HG03354 (cell line): ENCODE results near the gene NRTN.
"Not testable (repeated sequence)": the region's sequence is repeated elsewhere in the genome, so short reads cannot be mapped to it uniquely, and the experiment has no call there.

ENCODE experiments used
- ATAC-seq: cut with Tn5 transposase; IDR thresholded peaks from one replicate; pipeline ENCODE4 v1.9.1; 2021; ENCODE audit warnings: mild to moderate bottlenecking; ENCODE audit not compliant: unreplicated experiment, poor library complexity, severe bottlenecking

Gene NRTN, protein sequence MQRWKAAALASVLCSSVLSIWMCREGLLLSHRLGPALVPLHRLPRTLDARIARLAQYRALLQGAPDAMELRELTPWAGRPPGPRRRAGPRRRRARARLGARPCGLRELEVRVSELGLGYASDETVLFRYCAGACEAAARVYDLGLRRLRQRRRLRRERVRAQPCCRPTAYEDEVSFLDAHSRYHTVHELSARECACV

DNA sequence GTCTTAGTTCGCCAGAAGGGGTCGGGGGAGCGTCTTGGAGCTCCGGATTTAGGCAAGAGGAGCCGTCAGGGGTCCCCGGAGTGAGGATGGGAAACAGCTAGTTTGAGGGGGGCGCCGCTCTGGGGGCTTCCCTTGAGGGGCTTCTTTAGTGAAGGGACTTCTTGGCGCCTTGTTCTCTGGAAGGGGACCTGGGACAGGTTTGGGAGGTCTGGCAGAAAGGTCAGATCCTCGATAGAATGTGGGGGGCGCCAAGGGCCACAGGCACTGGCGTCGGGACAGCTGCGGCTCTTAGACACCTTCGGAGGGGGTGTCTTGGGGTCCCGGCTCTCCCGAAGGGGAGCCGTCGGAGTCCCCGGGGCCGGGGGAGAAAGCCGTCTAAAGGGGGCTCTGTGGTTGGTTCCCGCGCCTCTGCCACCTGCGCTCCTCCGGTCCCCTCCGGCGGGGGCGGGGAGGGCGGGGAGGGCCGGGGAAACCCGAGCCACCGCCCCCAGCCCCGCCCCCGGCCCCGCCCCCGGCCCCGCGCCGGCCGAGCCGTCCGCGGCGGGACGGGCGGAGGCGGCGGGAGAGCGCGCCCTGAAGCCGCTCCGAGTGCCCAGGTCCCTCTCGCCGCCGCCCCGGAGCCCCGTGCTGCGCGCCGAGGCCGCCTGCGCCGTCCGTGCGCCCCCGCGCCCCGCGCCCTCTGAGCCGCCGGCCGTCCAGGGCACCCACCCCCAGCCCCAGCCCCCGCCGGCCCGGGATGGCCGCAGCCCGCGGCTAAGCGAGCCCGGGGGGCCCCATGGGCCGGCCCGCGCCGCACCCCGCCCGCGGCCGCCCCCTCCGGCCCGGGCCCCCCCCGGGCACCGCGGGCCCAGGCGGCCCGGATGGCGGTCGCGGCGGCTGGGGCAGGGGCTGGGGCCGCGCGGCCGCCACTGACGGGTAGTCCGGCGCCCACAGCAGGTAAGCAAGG, at the start of gene NRTN:
TSS of gene NRTN (plus strand) at position 552 of the 946 bp plus-strand sequence. CDS start 19,099 bp downstream, outside the sequence.
- ATAC-seq: no peak

GRCh38 chr19:5762608-5763217, 42.2 kb upstream of the NRTN start:
- no peak for ATAC-seq

DNA sequence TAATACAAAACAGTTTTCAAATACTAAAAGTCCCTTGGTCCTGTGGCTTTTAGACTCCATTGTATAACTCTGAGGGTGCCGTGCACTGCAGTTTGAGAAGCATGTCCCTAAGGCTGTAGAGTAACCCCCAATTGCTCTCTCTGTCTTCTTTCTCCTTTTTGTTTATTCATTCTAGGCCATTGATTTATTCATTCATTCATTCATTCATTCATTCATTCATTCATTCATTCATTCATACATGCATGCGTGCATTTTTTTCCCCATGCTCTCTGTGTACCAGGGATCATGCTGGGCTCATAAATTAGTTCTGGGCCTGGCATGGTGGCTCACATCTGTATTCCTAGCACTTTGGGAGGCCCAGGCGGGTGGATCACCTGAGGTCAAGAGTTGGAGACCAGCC, 39.6 kb upstream of the NRTN start:
- ATAC-seq: no peak

DNA sequence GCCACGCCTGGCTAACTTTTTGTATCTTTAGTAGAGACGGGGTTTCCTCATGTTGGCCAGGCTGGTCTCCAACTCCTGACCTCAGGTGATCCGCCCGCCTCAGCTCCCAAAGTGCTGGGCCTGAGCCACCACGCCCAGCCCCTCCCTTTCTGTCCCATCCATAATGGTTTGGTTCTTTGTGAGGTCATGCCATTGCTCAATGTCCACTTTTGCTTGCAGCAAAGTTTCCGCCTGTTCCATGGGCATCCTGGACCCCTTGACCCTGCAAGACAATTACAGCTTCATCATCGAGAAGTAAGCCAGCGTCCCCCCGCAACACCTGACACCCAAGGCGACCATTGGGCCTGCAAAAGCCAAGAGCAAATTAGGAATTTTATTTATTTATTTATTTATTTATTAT, 36.9 kb upstream of the NRTN start:
- ATAC-seq: no peak

DNA sequence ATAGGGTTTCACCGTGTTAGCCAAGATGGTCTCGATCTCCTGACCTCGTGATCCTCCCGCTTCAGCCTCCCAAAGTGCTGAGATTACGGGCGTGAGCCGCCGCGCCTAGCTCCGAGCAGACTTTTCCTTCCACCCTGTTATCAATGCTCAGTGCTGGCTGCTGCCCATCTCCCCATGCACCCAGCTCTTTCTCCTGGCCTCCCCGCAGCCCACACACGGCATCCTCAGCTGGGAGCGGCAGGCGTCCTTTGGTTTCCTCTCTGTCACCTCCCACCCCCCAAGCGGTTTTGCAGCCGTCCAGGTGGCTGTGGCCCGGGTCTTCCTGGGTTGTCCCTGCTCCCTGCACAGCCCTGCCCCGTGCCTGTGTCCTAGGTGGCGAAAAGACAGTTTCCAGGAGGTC, 32.5 kb upstream of the NRTN start:
- ATAC-seq: no peak

DNA sequence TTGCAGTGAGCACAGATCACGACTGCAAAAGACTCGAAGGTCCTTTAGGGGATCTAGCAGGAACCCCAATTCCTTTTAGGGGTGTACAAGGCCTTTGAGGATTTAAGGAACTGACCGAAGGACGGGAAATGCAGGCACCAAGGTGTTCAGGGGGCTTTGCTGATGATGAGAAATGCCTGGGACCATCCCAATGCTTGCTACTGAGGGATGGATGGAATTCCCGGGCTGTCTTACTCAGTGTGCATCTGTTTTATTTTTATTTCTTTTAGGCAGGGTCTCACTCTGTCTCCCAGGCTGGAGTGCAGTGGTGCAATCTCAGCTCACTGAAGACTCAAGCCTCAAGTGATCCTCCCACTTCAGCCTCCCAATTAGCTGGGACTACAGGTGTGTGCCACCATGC, 31.6 kb upstream of the NRTN start:
- ATAC-seq: no peak

- no peak for ATAC-seq
These were observed 29.9 kb upstream of the NRTN start for GRCh38 chr19:5774921-5775320.

GRCh38 chr19:5775668-5776309, 29.1 kb upstream of the NRTN start:
- no peak for ATAC-seq

DNA sequence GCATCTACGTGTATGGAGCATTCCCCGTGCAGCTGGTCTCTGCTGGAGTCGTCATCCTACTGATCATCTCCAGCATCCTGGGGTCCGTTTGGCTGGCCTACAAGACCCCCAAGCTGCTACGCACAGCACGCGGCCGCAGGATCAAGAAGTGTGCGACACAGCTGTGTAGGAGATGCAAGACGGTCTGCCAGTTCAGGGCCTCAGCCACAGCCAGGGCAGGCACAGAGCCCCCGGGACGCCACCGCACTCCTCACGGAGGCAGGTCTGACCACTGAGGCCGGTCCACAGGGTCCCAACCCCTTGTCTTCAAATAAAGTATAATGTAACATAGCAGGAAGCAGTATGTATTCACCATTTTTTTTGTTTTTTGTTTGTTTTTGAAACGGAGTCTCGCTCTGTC, 26.5 kb upstream of the NRTN start:
- ATAC-seq: no peak

- ATAC-seq: not testable (repeated sequence)
These were observed 24.0 kb upstream of the NRTN start for GRCh38 chr19:5780916-5781315.

DNA sequence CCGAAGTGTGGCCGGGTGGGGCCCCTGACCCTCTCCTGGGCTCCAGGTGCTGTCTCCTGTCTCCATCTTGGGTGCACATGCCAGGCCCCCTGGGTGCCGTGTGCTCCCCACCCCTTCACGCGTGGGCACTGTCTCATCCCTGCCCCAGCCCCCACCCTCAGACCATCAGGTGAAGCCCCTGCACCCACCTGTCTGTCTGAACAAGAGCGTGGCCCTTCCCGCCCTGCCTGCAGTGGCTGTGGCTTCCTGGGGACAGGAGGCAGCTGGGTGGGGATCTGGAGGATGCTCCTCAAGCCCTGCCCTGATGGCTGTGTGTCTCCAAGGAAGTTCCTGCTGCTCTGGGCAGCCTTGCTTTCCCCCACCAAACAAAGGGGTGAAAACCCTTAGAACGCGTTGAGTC, 22.5 kb upstream of the NRTN start:
- ATAC-seq: no peak

DNA sequence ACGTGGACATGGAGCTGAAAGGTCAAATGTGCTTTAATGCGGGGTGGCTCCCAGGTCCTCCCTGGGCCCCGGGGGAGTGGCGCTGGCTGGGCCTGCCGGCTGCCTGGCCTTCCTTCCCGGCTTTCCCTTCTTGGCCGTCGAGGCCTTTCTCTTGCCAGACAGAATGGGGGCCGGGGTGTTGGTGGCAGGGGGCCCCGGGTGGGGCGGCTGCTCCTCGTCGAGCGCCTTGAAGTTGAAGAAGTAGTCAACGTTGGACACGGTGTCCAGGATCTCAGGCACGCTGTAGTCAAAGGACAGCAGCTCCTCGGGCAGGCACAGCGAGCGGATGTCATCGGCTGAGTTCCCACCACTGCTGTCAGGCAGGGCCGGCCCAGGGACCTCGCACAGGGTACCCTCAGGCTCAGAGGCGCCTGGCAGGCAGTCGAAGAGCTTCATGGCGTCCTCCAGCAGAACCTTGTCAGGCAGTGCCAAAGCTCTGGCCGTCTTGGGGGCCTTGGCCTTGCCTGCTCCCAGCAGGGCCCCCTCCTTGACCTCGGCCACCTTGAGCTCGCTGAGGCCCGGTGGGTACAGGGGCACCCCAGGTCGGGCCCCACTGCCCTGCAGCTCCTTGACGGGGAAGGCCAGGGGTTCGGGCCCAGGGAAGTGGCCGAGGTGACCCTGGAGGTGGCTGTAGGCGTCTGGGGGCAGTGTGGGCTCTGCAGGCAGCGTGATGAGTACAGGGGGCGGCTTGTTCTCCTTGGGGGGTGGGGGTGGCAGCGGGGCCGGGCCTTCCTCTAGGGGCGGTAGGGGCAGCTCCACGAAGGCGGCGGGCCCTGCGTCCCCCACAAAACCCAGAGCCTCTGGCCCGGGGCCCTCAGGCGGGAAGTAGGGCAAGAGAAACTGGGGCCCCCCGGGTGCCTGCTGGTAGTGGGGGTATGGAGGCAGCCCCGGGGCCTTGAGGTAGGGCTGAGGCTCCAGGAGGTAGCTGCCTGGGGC, 21.6 kb upstream of the NRTN start:
- no peak for ATAC-seq

GRCh38 chr19:5784581-5785147, 20.2 kb upstream of the NRTN start, which contains the start of gene PRR22:
TSS of gene PRR22 (minus strand) at chr19:5784746. CDS start at chr19:5784660, 86 bp downstream.
- no peak for ATAC-seq

DNA sequence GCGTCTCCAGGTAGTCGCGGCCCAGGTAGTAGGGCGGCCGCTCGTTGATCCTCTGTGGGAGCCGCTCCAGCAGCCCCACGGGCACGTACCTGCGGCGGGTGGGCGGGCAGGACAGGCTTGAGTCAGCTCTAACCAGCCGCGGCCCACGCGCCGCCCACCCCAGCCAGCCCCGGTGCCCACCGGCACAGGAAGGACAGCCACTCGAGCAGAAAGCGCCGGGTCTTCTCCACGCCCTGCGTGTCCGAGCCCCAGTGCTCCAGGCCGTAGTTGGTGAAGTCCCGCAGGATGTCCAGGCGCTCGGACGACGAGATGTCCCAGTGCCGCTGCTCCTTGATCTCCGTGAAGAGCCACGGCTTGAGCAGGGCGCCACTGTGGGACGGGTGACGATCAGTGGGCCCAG, 19.4 kb upstream of the NRTN start:
- ATAC-seq: no peak

GRCh38 chr19:5786593-5787408, 18.1 kb upstream of the NRTN start:
- ATAC-seq: no peak

GRCh38 chr19:5787409-5788182, 17.3 kb upstream of the NRTN start:
- ATAC-seq: no peak

GRCh38 chr19:5788422-5788821, 16.4 kb upstream of the NRTN start:
- no peak for ATAC-seq
